HG03558 (cell line): Measurements from ENCODE around the gene ATP13A1.

ENCODE experiments used
- ATAC-seq: cut with Tn5 transposase; IDR thresholded peaks from one replicate; pipeline ENCODE4 v1.9.1; 2021; ENCODE audit warnings: moderate number of reproducible peaks; ENCODE audit not compliant: unreplicated experiment; ENCODE audit errors: extremely low read depth

ATP13A1 gene

DNA sequence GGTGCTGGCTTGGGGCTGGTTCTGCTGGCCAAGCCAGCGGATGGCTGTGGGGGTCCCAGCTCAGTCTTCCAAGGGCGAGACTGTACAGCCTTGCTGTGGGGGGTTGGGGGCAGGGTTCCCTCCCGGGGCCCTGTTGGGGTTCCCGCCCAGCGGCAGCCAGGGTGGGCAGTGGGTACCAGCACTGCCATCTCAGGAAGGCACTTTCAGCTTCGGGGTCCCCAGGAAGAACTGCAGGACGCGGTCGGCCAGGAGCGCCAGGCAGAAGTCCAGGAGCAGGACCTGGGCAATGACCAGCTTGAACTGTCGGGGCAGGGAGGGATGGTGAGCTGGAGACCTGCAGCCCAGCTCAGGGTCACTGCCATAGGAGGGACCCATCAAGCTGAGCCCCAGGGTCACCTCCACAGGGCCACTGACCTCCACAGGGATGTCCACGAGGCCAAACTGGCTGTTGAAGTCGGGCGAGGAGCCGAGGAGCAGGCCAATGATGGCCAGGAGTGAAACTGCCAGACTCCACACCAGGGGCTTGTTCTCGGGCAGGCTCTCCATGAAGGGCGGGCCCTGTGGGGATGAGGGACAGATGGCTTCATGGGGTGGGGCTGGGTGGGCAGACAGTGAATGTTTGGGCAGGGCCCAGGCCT, 18.1 kb downstream of the ATP13A1 start:
- ATAC-seq = no peak

DNA sequence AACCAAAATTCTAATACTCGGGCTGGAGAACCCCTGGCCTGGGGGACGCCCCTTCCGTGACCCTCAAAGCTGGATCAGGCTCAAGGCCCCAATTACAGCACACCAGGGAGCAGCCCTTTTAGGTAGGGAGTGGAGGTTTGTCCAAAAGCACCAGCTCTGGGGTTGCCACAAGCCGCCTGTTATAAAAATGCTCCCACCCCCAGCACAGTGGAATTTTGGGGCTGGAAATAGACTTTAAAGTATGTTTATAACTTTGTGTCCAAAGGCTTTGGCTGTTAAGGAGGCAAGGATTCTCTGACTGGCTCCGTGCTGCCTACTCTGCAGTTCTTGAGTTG, 19.5 kb downstream of the ATP13A1 start:
- no peak for ATAC-seq

DNA sequence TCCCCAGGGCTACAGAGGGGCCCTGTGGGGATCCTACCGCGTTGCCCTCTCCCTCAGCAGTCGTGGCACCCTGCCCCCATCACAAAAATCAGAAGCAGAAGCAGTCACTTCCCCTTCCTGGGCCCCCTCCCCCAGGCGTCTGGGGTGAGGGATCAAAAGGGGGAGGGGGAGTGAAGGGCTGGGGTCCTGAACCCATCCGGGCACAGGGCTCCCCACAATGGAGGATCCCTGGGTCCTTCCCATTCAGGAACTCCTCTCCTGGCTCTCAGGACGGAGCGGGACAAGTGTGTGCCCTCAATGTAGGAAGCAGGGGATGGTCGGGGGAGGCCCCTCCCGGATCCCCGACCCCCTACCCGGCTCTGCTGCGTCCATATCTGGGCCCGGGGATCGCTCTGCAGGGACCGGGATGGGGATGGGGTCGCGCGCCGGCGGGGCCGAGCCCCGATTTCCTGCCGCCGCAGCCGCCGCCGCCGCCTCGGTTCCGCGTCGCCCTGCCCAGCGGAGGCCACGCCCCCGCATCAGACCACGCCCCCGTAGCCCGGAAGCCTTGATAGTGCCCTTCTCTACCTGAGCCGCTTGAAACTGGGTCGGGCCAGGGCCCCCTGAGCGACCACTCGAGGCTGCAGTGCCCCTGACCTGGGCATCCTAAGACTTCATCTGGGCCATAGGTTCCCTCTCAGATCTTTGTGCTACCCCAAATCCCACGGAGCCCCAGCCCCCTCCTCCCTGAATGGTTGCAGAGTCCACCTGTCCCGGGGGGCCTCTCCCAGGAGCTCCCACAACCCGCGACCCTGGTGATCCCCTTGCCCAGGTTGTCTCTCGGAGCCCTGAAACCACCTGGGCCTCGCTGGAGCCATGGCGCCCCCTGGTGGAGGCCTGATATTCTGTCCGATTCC, 20.1 kb downstream of the ATP13A1 start, which contains the start of gene GMIP:
Gene GMIP (minus strand): TSS at position 500 of the 896 bp plus-strand sequence. CDS start 128 bp downstream, at position 372.
- no peak for ATAC-seq

DNA sequence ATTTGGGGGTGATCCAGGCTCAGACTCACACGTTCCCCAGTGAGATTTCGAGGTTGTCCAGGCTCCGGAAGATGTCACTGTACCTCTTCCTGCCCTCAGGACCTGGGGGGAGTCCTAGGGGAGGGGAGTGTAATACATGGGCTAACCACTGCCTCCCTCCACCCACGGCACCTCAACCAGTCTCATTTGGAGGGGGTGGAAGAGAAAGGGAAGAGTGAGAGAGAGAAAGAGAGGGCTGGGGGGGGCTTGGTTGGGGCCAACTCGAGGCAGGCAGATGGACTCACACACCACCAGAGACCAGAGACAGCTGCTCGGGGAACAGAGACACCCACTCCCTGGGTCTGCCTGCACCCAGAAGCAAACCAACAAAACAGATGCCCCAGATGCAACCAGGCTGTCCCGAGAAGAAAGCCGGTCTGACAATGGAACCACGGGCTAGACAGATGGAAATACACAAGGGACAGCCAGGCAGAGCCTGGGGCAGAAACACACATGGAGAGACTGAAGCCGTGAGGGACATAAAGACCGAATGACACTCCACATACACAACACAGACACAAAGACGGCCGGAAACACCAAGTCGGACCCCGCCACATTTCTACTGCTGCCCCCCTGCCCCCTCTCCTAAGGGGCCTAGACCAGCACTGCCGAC, 20.8 kb downstream of the ATP13A1 start:
- ATAC-seq = no peak

GRCh38 chr19:19637523-19638251, 25.8 kb downstream of the ATP13A1 start:
- ATAC-seq = no peak

- ATAC-seq = no peak
Observed at GRCh38 chr19:19637186-19637522, 26.3 kb downstream of the ATP13A1 start.

GRCh38 chr19:19636573-19637185, 26.8 kb downstream of the ATP13A1 start:
- no peak for ATAC-seq

GRCh38 chr19:19635313-19635702, 28.2 kb downstream of the ATP13A1 start:
- ATAC-seq = no peak

- no peak for ATAC-seq
Observed at GRCh38 chr19:19634516-19635312, 28.8 kb downstream of the ATP13A1 start.

GRCh38 chr19:19633711-19634515, 29.6 kb downstream of the ATP13A1 start:
- ATAC-seq = no peak

DNA sequence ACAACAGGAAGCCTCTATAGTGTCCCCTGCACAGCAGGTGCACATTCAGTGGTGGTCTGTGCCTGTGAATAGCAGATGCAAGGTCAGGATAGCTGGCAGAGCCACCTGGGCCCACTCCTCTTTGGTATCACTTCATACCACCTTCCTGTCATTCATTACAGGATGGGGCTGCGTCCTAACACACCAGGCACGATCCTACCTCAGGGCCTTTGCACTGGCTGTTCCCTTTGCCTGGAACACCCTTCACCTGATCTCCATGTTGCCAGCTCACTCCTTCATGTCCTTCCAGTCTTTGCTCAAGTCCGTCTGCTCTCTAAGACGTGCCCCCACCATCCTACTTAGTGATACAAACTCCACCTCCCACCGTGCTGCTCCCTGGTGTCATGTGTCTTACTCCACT, 30.8 kb downstream of the ATP13A1 start:
- ATAC-seq = no peak

DNA sequence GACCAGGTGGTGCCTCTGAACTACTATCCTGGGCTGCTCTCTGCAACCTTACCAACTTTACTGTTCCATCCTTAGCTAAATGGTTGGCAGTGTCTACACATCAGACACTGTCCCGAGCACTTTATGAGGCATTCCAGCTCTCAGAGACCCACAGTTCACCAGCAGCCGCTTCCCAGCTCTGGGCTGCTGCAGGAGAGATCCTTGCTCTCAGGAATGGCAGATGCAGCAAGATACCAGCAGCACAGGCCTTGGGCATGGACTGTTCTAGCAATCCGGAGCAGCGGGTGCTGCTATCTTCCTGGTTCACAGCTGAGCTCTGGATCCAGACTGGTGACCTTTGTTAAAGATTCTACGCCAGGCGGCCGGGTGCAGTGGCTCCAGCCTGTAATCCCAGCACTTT, 32.1 kb downstream of the ATP13A1 start:
- ATAC-seq = no peak

DNA sequence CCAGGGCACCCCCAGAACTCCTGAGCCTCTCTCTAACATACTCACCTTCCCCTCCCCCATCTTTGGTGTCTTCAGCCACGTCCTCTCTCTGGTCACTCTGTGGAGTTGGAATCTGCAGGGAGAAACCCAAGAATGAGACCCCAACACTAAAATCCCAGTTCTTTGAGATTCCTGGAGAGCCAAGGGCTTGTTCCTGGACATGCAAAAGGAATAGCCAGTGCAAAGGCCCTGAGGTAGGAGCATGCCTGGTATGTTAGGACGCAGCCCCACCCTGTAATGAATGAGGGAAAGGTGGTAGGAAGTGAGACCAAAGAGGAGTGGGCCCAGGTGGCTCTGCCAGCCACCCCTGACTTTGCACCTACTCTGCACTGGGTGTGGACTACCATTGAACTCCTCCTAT, 33.0 kb downstream of the ATP13A1 start:
- no peak for ATAC-seq

DNA sequence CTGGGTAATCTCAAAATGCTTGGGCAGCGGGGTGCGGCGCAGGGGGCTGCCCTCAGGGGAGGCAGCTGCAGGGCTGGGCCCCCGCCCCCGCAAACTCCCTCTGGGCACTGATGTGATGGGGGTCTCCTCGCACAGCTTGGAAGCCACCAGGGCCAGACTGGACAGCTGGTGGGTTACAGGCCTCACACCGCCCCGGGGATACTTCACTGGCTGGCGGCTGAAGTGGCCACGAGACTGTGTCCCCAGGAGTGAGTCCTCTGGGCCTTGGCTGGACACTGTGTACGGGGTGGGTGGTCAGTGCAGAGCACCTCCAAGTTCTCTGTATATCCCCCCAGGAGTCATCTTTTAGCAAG, 33.4 kb downstream of the ATP13A1 start:
- ATAC-seq = no peak

- ATAC-seq = no peak
Observed at GRCh38 chr19:19628501-19629134, 34.9 kb downstream of the ATP13A1 start.

- ATAC-seq = no peak
Observed at GRCh38 chr19:19627621-19628500, 35.6 kb downstream of the ATP13A1 start, which contains the start of gene LPAR2. Gene LPAR2 (minus strand): TSS chr19:19628220. CDS start chr19:19627275, 945 bp downstream.
